MCF 10A (cell line): ENCODE data around the gene OR10A4. TPM values are rescaled to one million over a fixed set of nuclear protein-coding genes. Genes with fewer than 3 reads are reported as not detected.
"Not testable (repeated sequence)": the region's sequence is repeated elsewhere in the genome, so short reads cannot be mapped to it uniquely, and the experiment has no call there.

Source experiments
- BruUV-seq: library from RNA; stranded (reverse); fragments of 400-500 nt; replicated peaks from 2 replicates; lab custom pipeline; 2021; lab: Mats Ljungman, UMichigan
- CTCF ChIA-PET: fragments of 300-600 bp; sonication (Branson Sonifier 250); formaldehyde crosslinking; extraction: SDS; loops from one replicate; lab custom pipeline; 2021; ENCODE audit warnings: antibody characterized with exemption, inconsistent platforms; lab: Yijun Ruan, JAX
- POLR2A ChIA-PET: fragments of 300-600, 350-650 bp; sonication (Branson Sonifier 250); formaldehyde crosslinking; extraction: SDS; loops from one replicate; lab custom pipeline; 2020; ENCODE audit warnings: antibody characterized with exemption, inconsistent platforms; lab: Yijun Ruan, JAX
- DNase-seq: peaks from one replicate; pipeline ENCODE4 v3.0.0-alpha.2; 2018; ENCODE audit not compliant: unreplicated experiment
- H3K27ac Mint-ChIP-seq: one replicate; pipeline ENCODE4 v1.8.0; 2022; ENCODE audit warnings: mild to moderate bottlenecking, low read depth, mixed read lengths; ENCODE audit not compliant: unreplicated experiment
- H3K27me3 Mint-ChIP-seq: one replicate; pipeline ENCODE4 v1.8.0; 2022; ENCODE audit warnings: mixed read lengths; ENCODE audit not compliant: insufficient read depth, unreplicated experiment
- H3K36me3 Mint-ChIP-seq: one replicate; pipeline ENCODE4 v1.8.0; 2022; ENCODE audit warnings: mild to moderate bottlenecking, moderate library complexity, mixed read lengths; ENCODE audit not compliant: insufficient read depth, unreplicated experiment
- H3K4me1 Mint-ChIP-seq: one replicate; pipeline ENCODE4 v1.8.0; 2022; ENCODE audit warnings: mixed read lengths; ENCODE audit not compliant: insufficient read depth, unreplicated experiment
- H3K4me3 Mint-ChIP-seq: one replicate; pipeline ENCODE4 v1.8.0; 2022; ENCODE audit warnings: mild to moderate bottlenecking, moderate library complexity, mixed read lengths; ENCODE audit not compliant: unreplicated experiment
- H3K9me3 Mint-ChIP-seq: one replicate; pipeline ENCODE4 v1.8.0; 2022; ENCODE audit warnings: mixed read lengths; ENCODE audit not compliant: unreplicated experiment
- intact Hi-C: fragments of 100-400 bp; cut with micrococcal nuclease; formaldehyde crosslinking; loops from 2 replicates; pipeline ENCODE4 v1.14.1; 2022
- total RNA-seq: library from RNA; stranded (reverse); gene quantifications from 2 replicates; pipeline ENCODE4 v1.2.3, GENCODE V29; 2022
- TF ChIP-seq, protein P1 (sequence below): fragments of 200-600 bp; IDR thresholded peaks from one replicate; pipeline ENCODE4 v1.8.0; 2022; ENCODE audit warnings: antibody characterized with exemption, mild to moderate bottlenecking; ENCODE audit not compliant: unreplicated experiment

Gene OR10A4
- total RNA-seq, 1 experiment from 2014 or later, result not detected

DNA sequence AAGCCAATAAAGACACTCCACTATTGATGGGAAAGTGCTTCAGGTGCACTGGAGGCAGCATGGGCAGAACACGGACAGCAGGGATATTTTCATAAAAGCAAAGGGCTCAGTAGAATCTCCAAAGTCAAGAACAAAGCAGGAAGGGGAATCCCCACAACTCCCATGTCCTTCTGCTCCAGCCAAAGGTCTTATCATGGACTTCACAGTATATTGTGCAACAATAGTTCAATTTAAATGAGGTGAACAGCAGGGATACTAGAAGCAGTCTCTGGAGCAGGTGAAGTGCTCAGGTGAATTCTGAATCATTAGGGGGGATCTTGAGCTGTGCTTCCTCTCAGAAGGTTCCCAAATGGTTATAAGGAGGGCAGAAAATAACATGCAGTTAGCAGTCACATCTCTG, 22.5 kb downstream of the OR10A4 start:
- CTCF ChIA-PET, result interaction anchor here (0.5 to 1.1 kb wide), 3 partner anchors 10 to 1311 kb away, joined by 3 read pairs; no protein-coding TSS in a partner anchor
- no peak overlapping the region for H3K4me3 Mint-ChIP-seq
- DNase-seq, result no peak

DNA sequence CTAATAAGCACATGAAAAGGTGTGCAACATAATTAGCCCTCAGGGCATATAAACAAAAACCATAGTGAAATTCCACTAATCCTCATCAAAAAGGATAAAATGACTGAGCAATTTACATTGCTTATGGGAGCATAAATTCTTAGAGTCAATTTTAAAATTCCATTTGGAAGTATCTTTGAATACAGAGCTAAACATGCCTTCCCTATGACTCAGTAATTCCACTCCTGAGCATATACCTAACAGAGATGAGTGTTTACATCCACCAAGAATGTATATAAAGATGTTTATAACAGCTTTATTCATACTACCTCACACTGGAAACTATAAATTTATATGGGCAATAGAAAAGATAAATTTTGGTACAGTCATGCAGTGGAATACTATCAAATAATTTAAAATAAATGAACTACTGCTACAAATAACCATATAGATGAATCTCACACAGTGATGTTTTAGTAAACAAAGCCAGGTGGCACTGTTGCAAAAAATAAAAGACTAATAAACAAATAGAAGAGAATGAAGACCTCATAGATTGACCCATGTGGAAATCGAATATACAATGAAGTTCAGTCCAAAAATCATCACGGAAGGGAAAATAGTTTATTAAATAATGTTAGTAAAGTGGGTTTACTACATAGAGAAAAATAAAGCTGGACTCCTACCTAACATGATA, 24.0 kb downstream of the OR10A4 start:
- Mint-ChIP-seq H3K27ac (no peak overlapping the region), H3K4me1 (no peaks in the 10 kb centered on the region), H3K4me3 (no peak overlapping the region), H3K9me3 (no peaks in the 10 kb centered on the region), H3K27me3 (no peaks in the 10 kb centered on the region), H3K36me3 (no peaks in the 10 kb centered on the region)
- DNase-seq, result peak; percentile 15
- CTCF ChIA-PET, result interaction anchor here (0.5 to 1.3 kb wide), 5 partner anchors 9 to 544 kb away, joined by 3 to 6 read pairs (median 3); partner anchors contain the start of gene OR10A2
- no TSS peak for BruUV-seq
- TF ChIP-seq, protein P1, sequence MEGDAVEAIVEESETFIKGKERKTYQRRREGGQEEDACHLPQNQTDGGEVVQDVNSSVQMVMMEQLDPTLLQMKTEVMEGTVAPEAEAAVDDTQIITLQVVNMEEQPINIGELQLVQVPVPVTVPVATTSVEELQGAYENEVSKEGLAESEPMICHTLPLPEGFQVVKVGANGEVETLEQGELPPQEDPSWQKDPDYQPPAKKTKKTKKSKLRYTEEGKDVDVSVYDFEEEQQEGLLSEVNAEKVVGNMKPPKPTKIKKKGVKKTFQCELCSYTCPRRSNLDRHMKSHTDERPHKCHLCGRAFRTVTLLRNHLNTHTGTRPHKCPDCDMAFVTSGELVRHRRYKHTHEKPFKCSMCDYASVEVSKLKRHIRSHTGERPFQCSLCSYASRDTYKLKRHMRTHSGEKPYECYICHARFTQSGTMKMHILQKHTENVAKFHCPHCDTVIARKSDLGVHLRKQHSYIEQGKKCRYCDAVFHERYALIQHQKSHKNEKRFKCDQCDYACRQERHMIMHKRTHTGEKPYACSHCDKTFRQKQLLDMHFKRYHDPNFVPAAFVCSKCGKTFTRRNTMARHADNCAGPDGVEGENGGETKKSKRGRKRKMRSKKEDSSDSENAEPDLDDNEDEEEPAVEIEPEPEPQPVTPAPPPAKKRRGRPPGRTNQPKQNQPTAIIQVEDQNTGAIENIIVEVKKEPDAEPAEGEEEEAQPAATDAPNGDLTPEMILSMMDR, result no peak
- POLR2A ChIA-PET, result interaction anchor here (0.6 to 1.2 kb wide), 2 partner anchors 26 to 428 kb away, joined by 3 to 4 read pairs; partner anchors contain the start of gene ZNF215
- intact Hi-C loops, result no loop called here

More for the DNA sequence above, 22.5 kb downstream of the OR10A4 start:
- TF ChIP-seq, protein P1, result no peak
- Mint-ChIP-seq H3K27me3 (no peaks in the 10 kb centered on the region), H3K4me1 (no peaks in the 10 kb centered on the region), H3K27ac (no peak overlapping the region), H3K9me3 (no peaks in the 10 kb centered on the region), H3K36me3 (no peaks in the 10 kb centered on the region)
- intact Hi-C loops, result no loop called here
- BruUV-seq, result no TSS peak
- POLR2A ChIA-PET, result no interaction called here

DNA sequence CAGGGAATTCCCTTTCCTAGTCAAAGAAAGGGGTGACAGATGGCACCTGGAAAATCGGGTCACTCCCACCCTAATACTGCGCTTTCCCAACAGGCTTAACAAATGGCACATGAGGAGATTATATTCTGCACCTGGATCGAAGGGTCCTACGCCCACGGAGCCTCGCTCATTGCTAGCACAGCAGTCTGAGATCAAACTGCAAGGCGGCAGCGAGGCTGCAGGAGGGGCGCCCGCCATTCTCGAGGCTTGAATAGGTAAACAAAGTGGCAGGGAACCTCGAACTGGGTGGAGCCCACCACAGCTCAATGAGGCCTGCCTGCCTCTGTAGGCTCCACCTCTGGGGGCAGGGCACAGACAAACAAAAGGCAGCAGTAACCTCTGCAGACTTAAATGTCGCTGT, 28.4 kb downstream of the OR10A4 start:
- H3K36me3 Mint-ChIP-seq, CTCF ChIA-PET, H3K9me3 Mint-ChIP-seq, H3K27ac Mint-ChIP-seq, POLR2A ChIA-PET, H3K4me1 Mint-ChIP-seq, H3K4me3 Mint-ChIP-seq, intact Hi-C loops, BruUV-seq, DNase-seq, H3K27me3 Mint-ChIP-seq: not testable (repeated sequence)

DNA sequence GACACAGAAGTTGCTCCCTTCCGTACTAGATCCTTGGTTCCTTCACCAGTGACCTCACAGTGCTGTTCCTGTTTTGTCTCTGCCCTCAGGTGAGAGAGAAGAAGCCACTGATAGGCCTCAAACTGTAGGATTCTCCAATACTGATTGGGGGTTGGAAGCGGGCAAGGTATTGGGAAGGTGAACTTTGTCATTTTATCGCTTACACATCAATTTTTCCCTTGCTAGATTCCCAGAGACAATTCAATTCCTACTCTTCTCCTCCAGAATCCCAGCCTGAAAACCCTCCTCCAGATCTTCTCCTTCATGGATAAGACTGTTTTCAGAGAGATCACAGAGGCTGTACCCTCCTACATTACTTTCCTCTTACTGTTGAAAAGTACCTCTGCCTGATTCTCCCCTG, 35.0 kb downstream of the OR10A4 start:
- H3K36me3 Mint-ChIP-seq, result no peaks in the 10 kb centered on the region
- POLR2A ChIA-PET, result no interaction called here

More for the DNA sequence above, 35.0 kb downstream of the OR10A4 start:
- TF ChIP-seq, protein P1, result no peak
- Mint-ChIP-seq H3K27me3 (no peaks in the 10 kb centered on the region), H3K9me3 (no peaks in the 10 kb centered on the region), H3K27ac (no peak overlapping the region), H3K4me1 (no peaks in the 10 kb centered on the region), H3K4me3 (no peak overlapping the region)
- intact Hi-C loops, result no loop called here
- no TSS peak for BruUV-seq
- no peak for DNase-seq
- CTCF ChIA-PET, result no interaction called here
